ENCODE results near the gene SDK2.

SDK2 gene

DNA sequence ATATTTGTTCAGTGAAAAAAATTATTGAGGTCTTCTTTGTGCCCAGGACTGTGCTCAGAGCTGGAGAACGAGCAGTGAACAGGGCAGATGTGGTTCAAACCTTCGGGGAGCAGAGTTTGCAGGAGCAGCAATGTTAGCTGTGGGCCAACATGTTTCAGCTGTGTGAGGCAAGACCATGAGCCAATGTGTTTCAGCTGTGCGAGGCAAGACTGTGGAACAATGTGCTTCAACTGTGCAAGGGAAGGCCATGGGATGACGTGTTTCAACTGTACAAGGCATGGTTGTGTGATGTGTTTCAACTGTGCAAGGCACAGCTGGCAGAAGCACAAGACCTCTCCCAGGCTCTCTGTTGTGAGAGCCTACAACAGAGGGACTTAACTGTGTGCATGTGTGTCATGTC is 35.2 kb upstream of the SDK2 start:
- no peak overlapping the region for H3K4me2 ChIP-seq (ENCODE audit: low read length)
- H3K9me3 ChIP-seq (ENCODE audit: control insufficient read depth, insufficient read depth, low read length): no peaks in the 10 kb centered on the region
- no peaks in the 10 kb centered on the region for H3F3A ChIP-seq (ENCODE audit: control insufficient read depth, insufficient read depth)
- no peak overlapping the region for H3K27ac ChIP-seq (ENCODE audit: low read depth, low read length)
- no peak overlapping the region for H3K4me3 ChIP-seq (ENCODE audit: low read length)
- H4K20me1 ChIP-seq (ENCODE audit: control insufficient read depth, insufficient read depth, low read depth, low read length): no peaks in the 10 kb centered on the region
- no peaks in the 10 kb centered on the region for H3K36me3 ChIP-seq (ENCODE audit: control insufficient read depth, low read length)
- TF ChIP-seq EZH2phosphoT487 (IDR thresholded peaks at IDR 0.05; ENCODE audit: borderline replicate concordance, low read length): no peak
- TF ChIP-seq, protein P1, sequence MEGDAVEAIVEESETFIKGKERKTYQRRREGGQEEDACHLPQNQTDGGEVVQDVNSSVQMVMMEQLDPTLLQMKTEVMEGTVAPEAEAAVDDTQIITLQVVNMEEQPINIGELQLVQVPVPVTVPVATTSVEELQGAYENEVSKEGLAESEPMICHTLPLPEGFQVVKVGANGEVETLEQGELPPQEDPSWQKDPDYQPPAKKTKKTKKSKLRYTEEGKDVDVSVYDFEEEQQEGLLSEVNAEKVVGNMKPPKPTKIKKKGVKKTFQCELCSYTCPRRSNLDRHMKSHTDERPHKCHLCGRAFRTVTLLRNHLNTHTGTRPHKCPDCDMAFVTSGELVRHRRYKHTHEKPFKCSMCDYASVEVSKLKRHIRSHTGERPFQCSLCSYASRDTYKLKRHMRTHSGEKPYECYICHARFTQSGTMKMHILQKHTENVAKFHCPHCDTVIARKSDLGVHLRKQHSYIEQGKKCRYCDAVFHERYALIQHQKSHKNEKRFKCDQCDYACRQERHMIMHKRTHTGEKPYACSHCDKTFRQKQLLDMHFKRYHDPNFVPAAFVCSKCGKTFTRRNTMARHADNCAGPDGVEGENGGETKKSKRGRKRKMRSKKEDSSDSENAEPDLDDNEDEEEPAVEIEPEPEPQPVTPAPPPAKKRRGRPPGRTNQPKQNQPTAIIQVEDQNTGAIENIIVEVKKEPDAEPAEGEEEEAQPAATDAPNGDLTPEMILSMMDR (IDR thresholded peaks at IDR 0.05; ENCODE audit: low read depth, low read length, poor library complexity, severe bottlenecking): no peak
- H3K27me3 ChIP-seq (ENCODE audit: control insufficient read depth, low read length): peaks cover 10% of the 10 kb centered on the region
- H3K79me2 ChIP-seq (ENCODE audit: control insufficient read depth, low read length): no peaks in the 10 kb centered on the region
- no peaks in the 10 kb centered on the region for H3K4me1 ChIP-seq (ENCODE audit: control insufficient read depth, low read length)
- no peaks in the 10 kb centered on the region for H3K9me2 ChIP-seq (replicated peaks; ENCODE audit: control insufficient read depth, low read length)

DNA sequence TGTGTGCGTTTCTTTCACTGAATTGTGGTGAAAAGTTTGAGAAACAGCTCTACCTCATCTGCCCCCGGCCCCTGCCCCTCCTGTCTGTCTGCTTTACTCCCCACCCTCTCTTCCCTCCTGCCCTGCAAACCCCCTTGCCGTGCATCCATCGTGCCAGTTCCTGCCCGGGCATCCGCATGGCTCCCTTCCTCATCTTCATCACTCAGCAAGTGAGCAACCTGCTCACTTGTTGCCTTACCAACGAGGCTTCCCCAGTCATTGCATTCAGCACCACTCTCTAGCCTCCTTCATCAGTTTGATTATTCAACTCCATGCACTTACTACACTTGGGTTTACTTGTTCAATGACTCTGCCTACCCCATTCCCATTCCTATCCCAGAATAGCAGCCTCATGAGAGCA is 34.8 kb upstream of the SDK2 start:
- TF ChIP-seq, protein P1 (IDR thresholded peaks at IDR 0.05; ENCODE audit: low read depth, low read length, poor library complexity, severe bottlenecking): no peak
- no peak for TF ChIP-seq EZH2phosphoT487 (IDR thresholded peaks at IDR 0.05; ENCODE audit: borderline replicate concordance, low read length)
- Histone ChIP-seq H3K4me1 (ENCODE audit: control insufficient read depth, low read length) (no peaks in the 10 kb centered on the region), H4K20me1 (ENCODE audit: control insufficient read depth, insufficient read depth, low read depth, low read length) (no peaks in the 10 kb centered on the region), H3K9me2 (replicated peaks; ENCODE audit: control insufficient read depth, low read length) (no peaks in the 10 kb centered on the region), H3K79me2 (ENCODE audit: control insufficient read depth, low read length) (no peaks in the 10 kb centered on the region), H3K4me2 (ENCODE audit: low read length) (no peak overlapping the region), H3K4me3 (ENCODE audit: low read length) (no peak overlapping the region), H3F3A (ENCODE audit: control insufficient read depth, insufficient read depth) (no peaks in the 10 kb centered on the region), H3K36me3 (ENCODE audit: control insufficient read depth, low read length) (no peaks in the 10 kb centered on the region), H3K27ac (ENCODE audit: low read depth, low read length) (no peak overlapping the region), H3K27me3 (ENCODE audit: control insufficient read depth, low read length) (peaks cover 14% of the 10 kb centered on the region), H3K9me3 (ENCODE audit: control insufficient read depth, insufficient read depth, low read length) (no peaks in the 10 kb centered on the region)

DNA sequence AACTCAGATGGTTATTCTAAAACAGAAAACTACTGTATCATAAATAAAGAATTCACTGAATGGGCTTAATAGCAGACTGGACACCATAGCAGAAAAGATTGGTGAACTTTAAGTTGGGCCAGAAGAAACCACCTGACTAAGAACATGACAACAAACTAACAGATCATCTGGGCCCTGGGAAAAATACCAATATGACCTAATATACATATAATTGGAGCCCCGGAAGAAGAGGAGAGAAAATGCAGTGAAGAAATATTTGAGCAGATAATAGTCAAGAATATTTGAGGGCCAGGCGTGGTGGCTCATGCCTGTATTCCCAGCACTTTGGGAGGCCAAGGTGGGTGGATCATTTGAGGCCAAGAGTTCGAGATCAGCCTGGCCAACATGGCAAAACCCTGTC is 25.5 kb upstream of the SDK2 start:
- no peak overlapping the region for H3K4me2 ChIP-seq (ENCODE audit: low read length)
- no peaks in the 10 kb centered on the region for H4K20me1 ChIP-seq (ENCODE audit: control insufficient read depth, insufficient read depth, low read depth, low read length)
- H3K27me3 ChIP-seq (ENCODE audit: control insufficient read depth, low read length): peaks cover 19% of the 10 kb centered on the region; the same call in 1 of the 2 replicates
- no peaks in the 10 kb centered on the region for H3K9me2 ChIP-seq (replicated peaks; ENCODE audit: control insufficient read depth, low read length)
- no peak for TF ChIP-seq EZH2phosphoT487 (IDR thresholded peaks at IDR 0.05; ENCODE audit: borderline replicate concordance, low read length)
- TF ChIP-seq, protein P1 (IDR thresholded peaks at IDR 0.05; ENCODE audit: low read depth, low read length, poor library complexity, severe bottlenecking): no peak
- H3K4me3 ChIP-seq (ENCODE audit: low read length): no peak overlapping the region
- H3K27ac ChIP-seq (ENCODE audit: low read depth, low read length): no peak overlapping the region
- H3F3A ChIP-seq (ENCODE audit: control insufficient read depth, insufficient read depth): no peaks in the 10 kb centered on the region
- 0 out of 2 replicates have a peak, but pooled peaks cover 3% of the 10 kb centered on the region for H3K4me1 ChIP-seq (ENCODE audit: control insufficient read depth, low read length)
- H3K9me3 ChIP-seq (ENCODE audit: control insufficient read depth, insufficient read depth, low read length): no peaks in the 10 kb centered on the region
- H3K36me3 ChIP-seq (ENCODE audit: control insufficient read depth, low read length): no peaks in the 10 kb centered on the region
- no peaks in the 10 kb centered on the region for H3K79me2 ChIP-seq (ENCODE audit: control insufficient read depth, low read length)

Data from DOHH2 (cell line).